Transverse colon (tissue), 4 donors: ENCODE results near the gene NAGLU. TPM values are rescaled to one million over a fixed set of nuclear protein-coding genes. Genes with fewer than 3 reads are reported as not detected.

Source experiments
- DNase-seq: peaks from one replicate; pipeline ENCODE4 v3.0.0-alpha.2; 2019
- H3K27ac ChIP-seq, 4 donors: fragments of 200-600 bp; sonication (generic); 2 replicates each; pipeline ENCODE4 v1.5.1; 2016 to 2018; ENCODE audit warnings: inconsistent platforms in 4 of 4
- H3K27me3 ChIP-seq: fragments of 200-600 bp; sonication (generic); 2 replicates; pipeline ENCODE4 v1.5.1; 2017; ENCODE audit warnings: inconsistent platforms
- H3K36me3 ChIP-seq, 4 donors: fragments of 200-600 bp; sonication (generic); 2 replicates each; pipeline ENCODE4 v1.5.1; 2017 to 2019; ENCODE audit warnings: inconsistent platforms in 4 of 4
- H3K4me1 ChIP-seq, 4 donors: fragments of 200-600 bp; sonication (generic); 2 replicates each; pipeline ENCODE4 v1.5.1; 2017 to 2020; ENCODE audit warnings: inconsistent platforms in 4 of 4
- H3K4me3 ChIP-seq, 4 donors: fragments of 200-600 bp; sonication (generic); 1 replicate in 1 of 4; 2 replicates in 3 of 4; pipeline versions ENCODE4 v1.5.1 to v1.6.1; 2017 to 2019; ENCODE audit warnings: inconsistent platforms in 4 of 4
- H3K9me3 ChIP-seq, 2 donors: fragments of 200-600 bp; sonication (generic); 2 replicates each; pipeline ENCODE4 v1.5.1; 2017 to 2019; ENCODE audit warnings: inconsistent platforms in 2 of 2
- CTCF ChIP-seq, 5 experiments: fragments of 200-600 bp in 3 of 5; fragments of 450-650 bp in 2 of 5; sonication (generic) in 3 of 5; IDR thresholded peaks; 1 replicate in 2 of 5; 2 replicates in 3 of 5; pipeline ENCODE4 v1.5.1; 2016 to 2017; ENCODE audit warnings: antibody characterized with exemption in 5 of 5, inconsistent platforms in 3 of 5, mild to moderate bottlenecking in 2 of 5, moderate library complexity in 1 of 5
- EP300 ChIP-seq: sonication (generic); formaldehyde crosslinking; IDR thresholded peaks from one replicate; pipeline ENCODE4 v1.6.1; 2017; ENCODE audit warnings: antibody characterized with exemption, low read depth
- POLR2A ChIP-seq: fragments of 450-650 bp; IDR thresholded peaks from one replicate; pipeline ENCODE4 v1.6.1; 2016; ENCODE audit warnings: antibody characterized with exemption, mild to moderate bottlenecking, moderate library complexity
- POLR2AphosphoS5 ChIP-seq, 3 donors: sonication (generic); formaldehyde crosslinking; IDR thresholded peaks; one replicate each; pipeline ENCODE4 v1.6.1; 2016; ENCODE audit warnings: antibody characterized with exemption in 3 of 3
- WGBS, 2 donors: methylation state at CpG; one replicate each; pipeline ENCODE4 v1.1.5; 2018; ENCODE audit warnings: low coverage in 1 of 2; 5-methylcytosine and 5-hydroxymethylcytosine counted together
- in situ Hi-C, 4 donors: fragments of 200-750 bp; cut with MboI; loops; one replicate each; pipeline versions ENCODE4 v1.15.0 to v1.15.1; 2017; ENCODE audit warnings: low sequenced_read_pairs in 3 of 4, low pct_ligation_motif_present in 1 of 4, low pct_unique_long_range_greater_than_20kb in 1 of 4
- intact Hi-C: fragments of 100-400 bp; cut with DNase I; formaldehyde crosslinking; loops from one replicate; pipeline ENCODE4 v1.15.1; 2023; ENCODE audit warnings: low total_unique reads
- total RNA-seq, 4 donors: library from RNA; depleted of rRNA; stranded (reverse); fragments of >200 nt; gene quantifications; one replicate each; pipeline ENCODE4 v1.1.0, GENCODE V29; 2016

Gene NAGLU
- total RNA-seq: 10 to 100 TPM; 35.4 to 95.7 (median 66.2) TPM

- Histone ChIP-seq H3K36me3 (no peaks in the 10 kb centered on the region), H3K27ac (peak within 1 kb of the TSS; percentile 90 to 93 (median 91)), H3K9me3 (no peaks in the 10 kb centered on the region), H3K4me1 (peaks cover 19 to 38% (median 27%) of the 10 kb centered on the region in 4 donors), H3K4me3 (peak within 1 kb of the TSS; percentile 30 to 79 (median 69)), H3K27me3 (no peaks in the 10 kb centered on the region)
- DNase-seq: peak; percentile 97
- intact Hi-C loops: no loop called here
- peak; percentile 84 to 88 (median 86) for TF ChIP-seq POLR2AphosphoS5 (IDR thresholded peaks at IDR 0.05)
- no peak for TF ChIP-seq CTCF (IDR thresholded peaks at IDR 0.05)
- TF ChIP-seq EP300: no peak
- peak; percentile 57 for TF ChIP-seq POLR2A
- in situ Hi-C loops: no loop called here
- WGBS, 2 donors: 1% methylated on average over 28 of the region's 40 CpGs; no CpG with 5 or more reads in 1 of the 2 donors
Observed at GRCh38 chr17:42536048-42536371, at the start of gene NAGLU. Gene NAGLU (plus strand): TSS chr17:42536241. CDS start chr17:42536273, 32 bp downstream.

GRCh38 chr17:42488032-42488431 lies 48.0 kb upstream of the NAGLU start:
- no peak overlapping the region for H3K4me3 ChIP-seq
- WGBS, 2 donors: 85 to 100% methylated on average over 1 of the region's 1 CpG
- DNase-seq: no peak
- intact Hi-C loops: no loop called here
- TF ChIP-seq POLR2A (no peak), POLR2AphosphoS5 (IDR thresholded peaks at IDR 0.05) (no peak), CTCF (IDR thresholded peaks at IDR 0.05) (no peak), EP300 (no peak)
- H3K36me3 ChIP-seq: peaks cover 0 to 71% (median 35%) of the 10 kb centered on the region in 4 donors
- no peaks in the 10 kb centered on the region for H3K9me3 ChIP-seq
- in situ Hi-C loops: no loop called here
- peaks cover 0 to 3% (median 0%) of the 10 kb centered on the region in 4 donors for H3K4me1 ChIP-seq
- no peaks in the 10 kb centered on the region for H3K27me3 ChIP-seq
- no peak overlapping the region for H3K27ac ChIP-seq

GRCh38 chr17:42493319-42493718 lies 42.7 kb upstream of the NAGLU start:
- no peaks in the 10 kb centered on the region for H3K9me3 ChIP-seq
- DNase-seq: no peak
- in situ Hi-C loops: no loop called here
- intact Hi-C loops: no loop called here
- TF ChIP-seq CTCF (IDR thresholded peaks at IDR 0.05): no peak
- TF ChIP-seq EP300: no peak
- TF ChIP-seq POLR2A: no peak
- no peak for TF ChIP-seq POLR2AphosphoS5 (IDR thresholded peaks at IDR 0.05)
- H3K4me1 ChIP-seq: peaks cover 0 to 4% (median 0%) of the 10 kb centered on the region in 4 donors
- H3K27ac ChIP-seq: no peak overlapping the region
- H3K36me3 ChIP-seq: peaks cover 0 to 80% (median 36%) of the 10 kb centered on the region in 4 donors
- H3K4me3 ChIP-seq: no peak overlapping the region
- 58 to 83% methylated on average over 2 to 3 of the region's 3 CpGs for WGBS, 2 donors
- H3K27me3 ChIP-seq: no peaks in the 10 kb centered on the region

- Histone ChIP-seq H3K36me3 (peaks cover 0 to 74% (median 36%) of the 10 kb centered on the region in 4 donors), H3K4me1 (peaks cover 0 to 4% (median 0%) of the 10 kb centered on the region in 4 donors), H3K27ac (no peak overlapping the region), H3K27me3 (no peaks in the 10 kb centered on the region), H3K9me3 (no peaks in the 10 kb centered on the region), H3K4me3 (no peak overlapping the region)
- DNase-seq: no peak
- in situ Hi-C loops (no loop called here), intact Hi-C loops (no loop called here)
- TF ChIP-seq POLR2A: no peak
- TF ChIP-seq EP300: no peak
- TF ChIP-seq CTCF (IDR thresholded peaks at IDR 0.05): no peak
- TF ChIP-seq POLR2AphosphoS5 (IDR thresholded peaks at IDR 0.05): no peak
- 68 to 78% methylated on average over 4 of the region's 4 CpGs for WGBS, 2 donors
Observed at GRCh38 chr17:42494673-42495072, 41.4 kb upstream of the NAGLU start.
